GM12878 (cell line): ENCODE results near the gene MBNL3. TPM values are rescaled to one million over a fixed set of nuclear protein-coding genes. Genes with fewer than 3 reads are reported as not detected.

ENCODE experiments used
- ATAC-seq: fragments of 200-7000 bp; cut with Tn5 transposase; 3 replicates; pipeline ENCODE4 v1.9.1; 2020; ENCODE audit warnings: mild to moderate bottlenecking, moderate library complexity
- BruUV-seq: library from RNA; stranded (reverse); fragments of 400-500 nt; replicated peaks from 2 replicates; lab custom pipeline; 2021; lab: Mats Ljungman, UMichigan
- CTCF ChIA-PET: fragments of 300-600 bp; sonication (Branson Sonifier 250); formaldehyde crosslinking; extraction: SDS; loops from one replicate; lab custom pipeline; 2021; ENCODE audit warnings: inconsistent platforms; lab: Yijun Ruan, JAX
- POLR2A ChIA-PET: fragments of 350-600 bp; formaldehyde crosslinking; extraction: SDS; loops from one replicate; lab custom pipeline; 2021; ENCODE audit warnings: inconsistent platforms; lab: Charles Lee
- RAD21 ChIA-PET: fragments of 300-600 bp; sonication (Branson Sonifier 250); formaldehyde crosslinking; loops from one replicate; lab custom pipeline; 2023; ENCODE audit warnings: antibody characterized with exemption; ENCODE audit not compliant: unreplicated experiment; lab: Charles Lee
- SMC1A ChIA-PET: fragments of 300-600 bp; sonication (Branson Sonifier 250); formaldehyde crosslinking; loops from one replicate; lab custom pipeline; 2023; ENCODE audit not compliant: unreplicated experiment, uncharacterized antibody; lab: Charles Lee
- DNase-seq: peaks from one replicate; pipeline ENCODE4 v3.0.0-alpha.2; 2011; ENCODE audit warnings: low read depth, low spot score
- FAIRE-seq: peaks from 3 replicates; lab custom pipeline; 2011; peaks lifted over from hg19 to GRCh38; lab: Jason Lieb, UNC
- H2AFZ ChIP-seq: 2 replicates; pipeline ENCODE4 v1.6.0; 2011; ENCODE audit warnings: low read depth, low read length, control low read depth; ENCODE audit not compliant: control insufficient read depth
- H3K27ac ChIP-seq: 2 replicates; pipeline ENCODE4 v1.5.1; 2011; ENCODE audit warnings: control low read depth; ENCODE audit not compliant: control insufficient read depth, insufficient read depth
- H3K27me3 ChIP-seq, 2 experiments: replicated peaks in 1 of 2; 2 replicates each; pipeline versions ENCODE4 v1.6.0 to v1.6.1; 2011; ENCODE audit warnings: low read length in 1 of 2; ENCODE audit not compliant: control insufficient read depth in 2 of 2, insufficient read depth in 2 of 2
- H3K36me3 ChIP-seq, 2 experiments: 2 replicates each; pipeline ENCODE4 v1.5.1; 2011; ENCODE audit warnings: low read length in 1 of 2; ENCODE audit not compliant: control insufficient read depth in 2 of 2, insufficient read depth in 2 of 2
- H3K4me1 ChIP-seq: 2 replicates; pipeline ENCODE4 v1.6.1; 2011; ENCODE audit warnings: mild to moderate bottlenecking, low read length, moderate library complexity, mixed read lengths; ENCODE audit not compliant: control insufficient read depth, insufficient read depth
- H3K4me2 ChIP-seq: 2 replicates; pipeline ENCODE4 v1.6.0; 2011; ENCODE audit warnings: control low read depth; ENCODE audit not compliant: control insufficient read depth, insufficient read depth
- H3K4me3 ChIP-seq: fragments of 200-600 bp; sonication (generic); 2 replicates; pipeline ENCODE4 v1.5.1; 2016
- H3K79me2 ChIP-seq: 2 replicates; pipeline ENCODE4 v1.6.0; 2011; ENCODE audit warnings: low read length; ENCODE audit not compliant: control insufficient read depth, insufficient read depth
- H3K9ac ChIP-seq: 2 replicates; pipeline ENCODE4 v1.8.0; 2011; ENCODE audit warnings: low read length, control low read depth, mixed read lengths; ENCODE audit not compliant: control insufficient read depth, insufficient read depth
- H3K9me3 ChIP-seq: replicated peaks from 3 replicates; pipeline ENCODE4 v1.5.1; 2011; ENCODE audit warnings: mild to moderate bottlenecking, low read length; ENCODE audit not compliant: control insufficient read depth, insufficient read depth
- H4K20me1 ChIP-seq: 2 replicates; pipeline ENCODE4 v1.6.0; 2011; ENCODE audit not compliant: control insufficient read depth, insufficient read depth
- EED ChIP-seq: sonication (generic); IDR thresholded peaks from 2 replicates; pipeline ENCODE4 v1.6.1; 2016; ENCODE audit warnings: antibody characterized with exemption, low read depth
- ETV6 ChIP-seq, 2 experiments: fragments of 450-650 bp in 1 of 2; IDR thresholded peaks in 1 of 2; conservative IDR thresholded peaks in 1 of 2; 2 replicates each; pipeline ENCODE4 v1.6.1; 2014; ENCODE audit warnings: antibody characterized with exemption in 1 of 2, borderline replicate concordance in 1 of 2, low read depth in 1 of 2, mild to moderate bottlenecking in 1 of 2, moderate library complexity in 1 of 2
- MLLT1 ChIP-seq: fragments of 450-650 bp; IDR thresholded peaks from 2 replicates; pipeline ENCODE4 v1.6.1; 2016; ENCODE audit warnings: mild to moderate bottlenecking
- ZNF384 ChIP-seq: IDR thresholded peaks from 2 replicates; pipeline ENCODE4 v1.6.1; 2012; ENCODE audit warnings: low read depth, mild to moderate bottlenecking, low read length, improper control_type of control experiment, borderline replicate concordance
- WGBS: methylation state at CpG from one replicate; pipeline ENCODE4 v1.1.6; 2016; ENCODE audit warnings: low lambda C conversion rate; ENCODE audit not compliant: insufficient replicate concordance, insufficient coverage; ENCODE audit errors: missing lambda C conversion rate; 5-methylcytosine and 5-hydroxymethylcytosine counted together
- in situ Hi-C: fragments of 300-500 bp; cut with MboI; formaldehyde crosslinking; loops from 9 replicates; pipeline ENCODE4 v1.14.3; 2018; ENCODE audit warnings: mixed read lengths
- intact Hi-C: fragments of 100-400 bp; cut with micrococcal nuclease; formaldehyde crosslinking; loops from one replicate; pipeline ENCODE4 v1.14.2; 2022; ENCODE audit not compliant: unreplicated experiment
- polyA plus RNA-seq, 11 experiments: library from polyadenylated mRNA; depleted of rRNA in 4 of 11; unstranded in 6 of 11; stranded (reverse) in 5 of 11; fragments of >200 nt; fragmentation: Nextera tagmentation in 4 of 11; fragmentation: Illumina TruSeq in 1 of 11; extraction: Ambion mirVana in 4 of 11; extraction: Trizol in 1 of 11; gene quantifications; 1 replicate in 1 of 11; 2 replicates in 10 of 11; pipeline versions ENCODE4 v1.2.1 to v1.2.3, GENCODE V29; 2011 to 2016; ENCODE audit warnings: inconsistent platforms in 2 of 11, missing spikeins in 2 of 11, low read depth in 1 of 11
- total RNA-seq, 4 experiments: library from RNA; depleted of rRNA in 3 of 4; stranded (reverse); fragments of >200 nt in 3 of 4; fragmentation: Illumina TruSeq in 1 of 4; extraction: Trizol in 1 of 4; gene quantifications; 2 replicates each; pipeline versions ENCODE4 v1.2.1 to v1.2.3, GENCODE V29; 2013 to 2021

The MBNL3 gene
- total and polyA plus RNA-seq, 10 of the 15 experiments (the other 5 are each of a cell fraction or from before 2014, with no cell fraction given), result 3.4 to 33.1 (median 12.6) TPM

GRCh38 chrX:132409780-132410556 lies 78.9 kb downstream of the MBNL3 start (continued):
- TF ChIP-seq ETV6 (conservative IDR thresholded peaks at IDR 0.05 in 1 of 2, IDR thresholded peaks at IDR 0.05 in 1 of 2; ENCODE audit: borderline replicate concordance in 1 of 2, low read depth in 1 of 2) (no peak), MLLT1 (no peak)
- TF ChIP-seq, all 136 proteins: peak for 8

- 36% methylated on average over 1 of the region's 1 CpG for WGBS
- CTCF ChIA-PET, result interaction anchor here (0.8 kb wide), 1 partner anchor 115 kb away, joined by 3 read pairs; no protein-coding TSS in a partner anchor
Observed at GRCh38 chrX:132407691-132408090, 81.1 kb downstream of the MBNL3 start.

More at GRCh38 chrX:132407691-132408090, 81.1 kb downstream of the MBNL3 start:
- no peaks in the 10 kb centered on the region for H4K20me1 ChIP-seq
- in situ Hi-C loops (no loop called here), intact Hi-C loops (no loop called here)
- TF ChIP-seq ZNF384, result peak; percentile 35; the same call in 1 of the 2 replicates
- no peak for TF ChIP-seq EED
- H3K4me2 ChIP-seq, result no peak overlapping the region
- H3K9ac ChIP-seq, result no peak overlapping the region
- H3K79me2 ChIP-seq, result no peaks in the 10 kb centered on the region
- ChIA-PET SMC1A (interaction anchor here (0.8 to 1.3 kb wide), 3 partner anchors 12 to 114 kb away, joined by 3 read pairs; no protein-coding TSS in a partner anchor), RAD21 (interaction anchor here (1.1 to 1.5 kb wide), 2 partner anchors 18 to 20 kb away, joined by 3 read pairs; no protein-coding TSS in a partner anchor), POLR2A (no interaction called here)
- H2AFZ ChIP-seq, result no peak overlapping the region
- H3K36me3 ChIP-seq, result no peaks in the 10 kb centered on the region
- no peak for DNase-seq
- H3K4me3 ChIP-seq, result no peak overlapping the region
- H3K27me3 ChIP-seq, result no peaks in the 10 kb centered on the region
- H3K27ac ChIP-seq, result no peak overlapping the region
- no TSS peak for BruUV-seq
- no peak for ATAC-seq
- H3K4me1 ChIP-seq, result no peaks in the 10 kb centered on the region
- FAIRE-seq, result no peak
- no peaks in the 10 kb centered on the region for H3K9me3 ChIP-seq
